K562 (cell line): ENCODE measurements around the gene MESP1. TPM values are rescaled to one million over a fixed set of nuclear protein-coding genes. Genes with fewer than 3 reads are reported as not detected.

Source experiments
- ARID4B ChIP-seq: sonication (generic); formaldehyde crosslinking; IDR thresholded peaks from 2 replicates; pipeline ENCODE4 v1.8.0; 2022; ENCODE audit warnings: mild to moderate bottlenecking, missing genetic modification reagents
- BCOR ChIP-seq: fragments of 450-650 bp; IDR thresholded peaks from 2 replicates; pipeline ENCODE4 v1.6.1; 2016
- CEBPG ChIP-seq, 3 experiments: fragments of 200-800 bp in 1 of 3; sonication (Bioruptor generic) in 1 of 3; sonication (generic) in 1 of 3; formaldehyde crosslinking in 1 of 3; IDR thresholded peaks in 2 of 3; conservative IDR thresholded peaks in 1 of 3; 2 replicates each; pipeline versions ENCODE4 v1.6.1 to v1.8.0; 2016 to 2022; ENCODE audit warnings: missing compliant biosample characterization in 2 of 3, missing genetic modification characterization in 2 of 3, mild to moderate bottlenecking in 1 of 3, missing genetic modification reagents in 1 of 3
- COPS2 ChIP-seq: fragments of 450-650 bp; conservative IDR thresholded peaks from 2 replicates; pipeline ENCODE4 v1.6.1; 2016; ENCODE audit warnings: mild to moderate bottlenecking, moderate library complexity
- DNMT1 ChIP-seq: fragments of 450-650 bp; IDR thresholded peaks from 2 replicates; pipeline ENCODE4 v1.6.1; 2016; ENCODE audit warnings: antibody characterized with exemption, mild to moderate bottlenecking
- HLTF ChIP-seq: fragments of 450-650 bp; IDR thresholded peaks from 2 replicates; pipeline ENCODE4 v1.6.1; 2016
- MTA3 ChIP-seq: fragments of 450-650 bp; formaldehyde crosslinking; IDR thresholded peaks from 2 replicates; pipeline ENCODE4 v1.6.1; 2017; ENCODE audit warnings: mild to moderate bottlenecking, borderline replicate concordance
- NCOA6 ChIP-seq: fragments of 450-650 bp; IDR thresholded peaks from 2 replicates; pipeline ENCODE4 v1.6.1; 2017; ENCODE audit warnings: mild to moderate bottlenecking
- POLR2G ChIP-seq: fragments of 200-400 bp; formaldehyde crosslinking; IDR thresholded peaks from 2 replicates; pipeline ENCODE4 v1.6.1; 2017; ENCODE audit warnings: low read depth, mild to moderate bottlenecking, antibody characterized with exemption, low read length, moderate library complexity
- SETDB1 ChIP-seq: IDR thresholded peaks from one replicate; pipeline ENCODE4 v1.6.1; 2012; ENCODE audit warnings: low read length, control low read depth, inconsistent platforms
- STAT5A ChIP-seq: IDR thresholded peaks from 2 replicates; pipeline ENCODE4 v1.6.1; 2012; ENCODE audit warnings: low read length, inconsistent platforms, borderline replicate concordance
- U2AF1 ChIP-seq: fragments of 200-400 bp; formaldehyde crosslinking; optimal IDR thresholded peaks from 2 replicates; pipeline ENCODE3; 2017; ENCODE audit warnings: mild to moderate bottlenecking, low read depth, low read length, moderate library complexity
- ZNF121 ChIP-seq: sonication (generic); formaldehyde crosslinking; conservative IDR thresholded peaks from 2 replicates; pipeline ENCODE4 v1.8.0; 2022; ENCODE audit warnings: missing genetic modification reagents
- ZNF324 ChIP-seq: fragments of 250-450 bp; sonication (Bioruptor Pico); IDR thresholded peaks from 2 replicates; pipeline ENCODE4 v1.4.0; 2020; ENCODE audit warnings: mild to moderate bottlenecking
- ZNF354B ChIP-seq: fragments of 250-450 bp; sonication (Bioruptor Pico); IDR thresholded peaks from 2 replicates; pipeline ENCODE4 v1.4.0; 2020
- ZNF436 ChIP-seq: fragments of 250-450, 450-650 bp; sonication (Bioruptor Pico); formaldehyde crosslinking; IDR thresholded peaks from 2 replicates; pipeline ENCODE4 v1.7.0; 2020; ENCODE audit warnings: mild to moderate bottlenecking
- ZNF780A ChIP-seq: fragments of 250-450 bp; sonication (Bioruptor Pico); IDR thresholded peaks from 2 replicates; pipeline ENCODE4 v1.5.0; 2021; ENCODE audit warnings: mild to moderate bottlenecking
- polyA plus RNA-seq, 8 experiments: library from polyadenylated mRNA; depleted of rRNA in 4 of 8; stranded (reverse) in 5 of 8; unstranded in 3 of 8; fragments of >200 nt; fragmentation: Nextera tagmentation in 2 of 8; fragmentation: Illumina TruSeq in 1 of 8; extraction: Ambion mirVana in 2 of 8; extraction: Trizol in 1 of 8; gene quantifications; 2 replicates each; pipeline versions ENCODE4 v1.2.1 to v1.2.3, GENCODE V29; 2011 to 2014; ENCODE audit warnings: inconsistent platforms in 1 of 8, missing spikeins in 1 of 8
- total RNA-seq, 7 experiments: library from RNA; depleted of rRNA in 6 of 7; stranded (reverse); fragments of >200 nt in 6 of 7; fragmentation: Illumina TruSeq in 2 of 7; extraction: Trizol in 2 of 7; gene quantifications; 2 replicates each; pipeline versions ENCODE4 v1.2.1 to v1.2.3, GENCODE V29; 2011 to 2021; ENCODE audit warnings: low replicate concordance in 1 of 7
- TF ChIP-seq, protein P1 (sequence below), 2 experiments: fragments of 450-650 bp in 1 of 2; IDR thresholded peaks; 2 replicates each; pipeline ENCODE4 v1.6.1; 2011 to 2017; ENCODE audit warnings: low read depth in 2 of 2, antibody characterized with exemption in 1 of 2, borderline replicate concordance in 1 of 2, low read length in 1 of 2, mild to moderate bottlenecking in 1 of 2, mixed read lengths in 1 of 2; ENCODE audit not compliant: control insufficient read depth in 1 of 2
- TF ChIP-seq, protein P2 (sequence below): fragments of 250-450 bp; sonication (Bioruptor Pico); IDR thresholded peaks from 2 replicates; pipeline ENCODE4 v1.5.0; 2020; ENCODE audit warnings: mild to moderate bottlenecking, borderline replicate concordance

Gene MESP1
- total and polyA plus RNA-seq, 9 of the 15 experiments (the other 6 are each of a cell fraction or from before 2014, with no cell fraction given) = 0.14 to 1.1 (median 0.36) TPM; not detected in 4

DNA sequence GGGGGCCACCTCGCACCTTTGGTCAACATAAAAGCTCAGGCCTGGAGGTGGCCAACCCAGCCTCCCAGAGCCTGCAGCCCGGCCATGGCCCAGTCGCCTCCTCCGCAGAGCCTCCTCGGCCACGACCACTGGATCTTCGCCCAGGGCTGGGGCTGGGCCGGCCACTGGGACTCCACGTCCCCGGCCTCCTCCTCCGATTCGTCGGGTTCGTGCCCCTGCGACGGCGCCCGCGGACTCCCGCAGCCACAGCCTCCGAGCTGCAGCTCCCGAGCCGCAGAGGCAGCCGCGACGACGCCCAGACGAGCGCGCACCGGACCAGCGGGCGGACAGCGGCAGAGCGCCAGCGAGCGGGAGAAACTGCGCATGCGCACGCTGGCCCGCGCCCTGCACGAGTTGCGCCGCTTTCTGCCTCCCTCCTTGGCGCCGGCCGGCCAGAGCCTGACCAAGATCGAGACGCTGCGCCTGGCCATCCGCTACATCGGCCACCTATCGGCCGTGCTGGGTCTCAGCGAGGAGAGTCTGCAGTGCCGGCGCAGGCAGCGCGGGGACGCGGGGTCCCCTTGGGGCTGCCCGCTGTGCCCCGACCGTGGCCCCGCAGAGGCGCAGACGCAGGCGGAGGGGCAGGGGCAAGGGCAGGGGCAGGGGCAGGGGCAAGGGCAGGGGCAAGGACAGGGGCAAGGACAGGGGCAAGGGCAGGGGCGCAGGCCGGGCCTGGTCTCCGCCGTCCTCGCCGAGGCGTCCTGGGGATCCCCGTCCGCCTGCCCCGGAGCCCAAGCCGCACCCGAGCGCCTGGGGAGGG, 25.4 kb upstream of the MESP1 start, which contains the start of gene MESP2 (continued):
- no peak for TF ChIP-seq ZNF780A (CRISPR knock-in tag)
- TF ChIP-seq SETDB1 = no peak
- TF ChIP-seq ZNF324 (CRISPR knock-in tag) = 0 out of 2 replicates have a peak, but pooled peaks have one; percentile 20
- TF ChIP-seq, protein P1, sequence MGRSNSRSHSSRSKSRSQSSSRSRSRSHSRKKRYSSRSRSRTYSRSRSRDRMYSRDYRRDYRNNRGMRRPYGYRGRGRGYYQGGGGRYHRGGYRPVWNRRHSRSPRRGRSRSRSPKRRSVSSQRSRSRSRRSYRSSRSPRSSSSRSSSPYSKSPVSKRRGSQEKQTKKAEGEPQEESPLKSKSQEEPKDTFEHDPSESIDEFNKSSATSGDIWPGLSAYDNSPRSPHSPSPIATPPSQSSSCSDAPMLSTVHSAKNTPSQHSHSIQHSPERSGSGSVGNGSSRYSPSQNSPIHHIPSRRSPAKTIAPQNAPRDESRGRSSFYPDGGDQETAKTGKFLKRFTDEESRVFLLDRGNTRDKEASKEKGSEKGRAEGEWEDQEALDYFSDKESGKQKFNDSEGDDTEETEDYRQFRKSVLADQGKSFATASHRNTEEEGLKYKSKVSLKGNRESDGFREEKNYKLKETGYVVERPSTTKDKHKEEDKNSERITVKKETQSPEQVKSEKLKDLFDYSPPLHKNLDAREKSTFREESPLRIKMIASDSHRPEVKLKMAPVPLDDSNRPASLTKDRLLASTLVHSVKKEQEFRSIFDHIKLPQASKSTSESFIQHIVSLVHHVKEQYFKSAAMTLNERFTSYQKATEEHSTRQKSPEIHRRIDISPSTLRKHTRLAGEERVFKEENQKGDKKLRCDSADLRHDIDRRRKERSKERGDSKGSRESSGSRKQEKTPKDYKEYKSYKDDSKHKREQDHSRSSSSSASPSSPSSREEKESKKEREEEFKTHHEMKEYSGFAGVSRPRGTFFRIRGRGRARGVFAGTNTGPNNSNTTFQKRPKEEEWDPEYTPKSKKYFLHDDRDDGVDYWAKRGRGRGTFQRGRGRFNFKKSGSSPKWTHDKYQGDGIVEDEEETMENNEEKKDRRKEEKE (IDR thresholded peaks at IDR 0.05; ENCODE audit: borderline replicate concordance in 1 of 2, control insufficient read depth in 1 of 2, low read depth in 2 of 2, low read length in 1 of 2) = no peak
- 0 out of 2 replicates have a peak, but pooled peaks have one; percentile 56 for TF ChIP-seq ARID4B
- TF ChIP-seq ZNF121 (CRISPR knock-in tag) = no peak
- TF ChIP-seq ZNF354B (CRISPR knock-in tag) = no peak
- TF ChIP-seq U2AF1 = no peak
- TF ChIP-seq DNMT1 = no peak
- no peak for TF ChIP-seq HLTF
- no peak for TF ChIP-seq STAT5A
- no peak for TF ChIP-seq BCOR
- no peak for TF ChIP-seq COPS2
- TF ChIP-seq MTA3 = peak; percentile 52; the same call in 1 of the 2 replicates
- TF ChIP-seq, protein P2, sequence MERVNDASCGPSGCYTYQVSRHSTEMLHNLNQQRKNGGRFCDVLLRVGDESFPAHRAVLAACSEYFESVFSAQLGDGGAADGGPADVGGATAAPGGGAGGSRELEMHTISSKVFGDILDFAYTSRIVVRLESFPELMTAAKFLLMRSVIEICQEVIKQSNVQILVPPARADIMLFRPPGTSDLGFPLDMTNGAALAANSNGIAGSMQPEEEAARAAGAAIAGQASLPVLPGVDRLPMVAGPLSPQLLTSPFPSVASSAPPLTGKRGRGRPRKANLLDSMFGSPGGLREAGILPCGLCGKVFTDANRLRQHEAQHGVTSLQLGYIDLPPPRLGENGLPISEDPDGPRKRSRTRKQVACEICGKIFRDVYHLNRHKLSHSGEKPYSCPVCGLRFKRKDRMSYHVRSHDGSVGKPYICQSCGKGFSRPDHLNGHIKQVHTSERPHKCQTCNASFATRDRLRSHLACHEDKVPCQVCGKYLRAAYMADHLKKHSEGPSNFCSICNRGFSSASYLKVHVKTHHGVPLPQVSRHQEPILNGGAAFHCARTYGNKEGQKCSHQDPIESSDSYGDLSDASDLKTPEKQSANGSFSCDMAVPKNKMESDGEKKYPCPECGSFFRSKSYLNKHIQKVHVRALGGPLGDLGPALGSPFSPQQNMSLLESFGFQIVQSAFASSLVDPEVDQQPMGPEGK (CRISPR knock-in tag) = no peak
- TF ChIP-seq CEBPG (CRISPR knock-in tag; IDR thresholded peaks at IDR 0.05) = peak; percentile 31; the same call in 1 of the 2 replicates
- no peak for TF ChIP-seq CEBPG (tag; conservative IDR thresholded peaks at IDR 0.05 in 1 of 2, IDR thresholded peaks at IDR 0.05 in 1 of 2)
- TF ChIP-seq POLR2G = peak; percentile 78
- no peak for TF ChIP-seq ZNF436 (CRISPR knock-in tag)
- TF ChIP-seq NCOA6 = peak; percentile 86
